ENCODE data around the gene SLC25A22.

GRCh38 chr11:811446-812245, 13.6 kb upstream of the SLC25A22 start:
- TF ChIP-seq, protein P1, sequence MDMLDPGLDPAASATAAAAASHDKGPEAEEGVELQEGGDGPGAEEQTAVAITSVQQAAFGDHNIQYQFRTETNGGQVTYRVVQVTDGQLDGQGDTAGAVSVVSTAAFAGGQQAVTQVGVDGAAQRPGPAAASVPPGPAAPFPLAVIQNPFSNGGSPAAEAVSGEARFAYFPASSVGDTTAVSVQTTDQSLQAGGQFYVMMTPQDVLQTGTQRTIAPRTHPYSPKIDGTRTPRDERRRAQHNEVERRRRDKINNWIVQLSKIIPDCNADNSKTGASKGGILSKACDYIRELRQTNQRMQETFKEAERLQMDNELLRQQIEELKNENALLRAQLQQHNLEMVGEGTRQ (IDR thresholded peaks at IDR 0.05; ENCODE audit: borderline replicate concordance, low read depth, low read length) = no peak
- TF ChIP-seq CTCF (IDR thresholded peaks at IDR 0.05) (peak; percentile 10; the same call in 1 of the 2 replicates), YY1 (IDR thresholded peaks at IDR 0.05; ENCODE audit: low read depth) (no peak), FOXM1 (IDR thresholded peaks at IDR 0.05; ENCODE audit: low read depth) (no peak), EP300 (IDR thresholded peaks at IDR 0.05; ENCODE audit: borderline replicate concordance in 1 of 2, low read depth in 1 of 2, low read length in 1 of 2) (no peak), REST (IDR thresholded peaks at IDR 0.05; ENCODE audit: low read depth, low read length) (no peak), MXI1 (IDR thresholded peaks at IDR 0.05; ENCODE audit: low read depth, low read length) (no peak), POLR2AphosphoS5 (IDR thresholded peaks at IDR 0.05; ENCODE audit: low read depth, low read length) (peak; percentile 42), ELF1 (IDR thresholded peaks at IDR 0.05) (no peak), TAF1 (IDR thresholded peaks at IDR 0.05; ENCODE audit: borderline replicate concordance, low read depth, low read length) (no peak), TCF12 (IDR thresholded peaks at IDR 0.05) (no peak), JUND (IDR thresholded peaks at IDR 0.05) (no peak)
